Glutamatergic neuron (in vitro differentiated cells): ENCODE results near the gene CCNO. TPM values are rescaled to one million over a fixed set of nuclear protein-coding genes. Genes with fewer than 3 reads are reported as not detected.
A peak's percentile ranks its signal among the peaks of the same experiment; 100 is the strongest.

Experiments used
- DNase-seq: peaks from one replicate; pipeline ENCODE4 v3.0.0; 2022
- H3K27ac Mint-ChIP-seq: one replicate; pipeline ENCODE4 v1.8.0; 2020; ENCODE audit warnings: mild to moderate bottlenecking, mixed read lengths, inconsistent platforms; ENCODE audit not compliant: unreplicated experiment
- H3K27me3 Mint-ChIP-seq: one replicate; pipeline ENCODE4 v1.8.0; 2020; ENCODE audit warnings: mild to moderate bottlenecking, moderate library complexity, mixed read lengths, inconsistent platforms; ENCODE audit not compliant: unreplicated experiment
- H3K36me3 Mint-ChIP-seq: one replicate; pipeline ENCODE4 v1.8.0; 2020; ENCODE audit warnings: mild to moderate bottlenecking, mixed read lengths, inconsistent platforms; ENCODE audit not compliant: unreplicated experiment
- H3K4me1 Mint-ChIP-seq: one replicate; pipeline ENCODE4 v1.8.0; 2020; ENCODE audit warnings: mild to moderate bottlenecking, low read depth, mixed read lengths, inconsistent platforms; ENCODE audit not compliant: unreplicated experiment
- H3K4me3 Mint-ChIP-seq: one replicate; pipeline ENCODE4 v1.8.0; 2020; ENCODE audit warnings: mild to moderate bottlenecking, mixed read lengths, inconsistent platforms; ENCODE audit not compliant: unreplicated experiment
- H3K9me3 Mint-ChIP-seq: one replicate; pipeline ENCODE4 v1.8.0; 2020; ENCODE audit warnings: mild to moderate bottlenecking, moderate library complexity, mixed read lengths, inconsistent platforms; ENCODE audit not compliant: unreplicated experiment
- total RNA-seq: library from RNA; stranded (reverse); fragmentation: NEBNext Ultra II Directional; extraction: Animal tissue kit (Norgen Biotek cat#: 25700); gene quantifications from one replicate; pipeline ENCODE4 v1.2.1, GENCODE V29; 2021; ENCODE audit not compliant: unreplicated experiment
- TF ChIP-seq, protein P1 (sequence below): fragments of 200-600 bp; sonication (generic); IDR thresholded peaks from one replicate; pipeline ENCODE4 v1.5.0; 2021; ENCODE audit not compliant: partially characterized antibody, unreplicated experiment

The CCNO gene
- total RNA-seq, 1 donor from 2014 or later, result not detected

DNA sequence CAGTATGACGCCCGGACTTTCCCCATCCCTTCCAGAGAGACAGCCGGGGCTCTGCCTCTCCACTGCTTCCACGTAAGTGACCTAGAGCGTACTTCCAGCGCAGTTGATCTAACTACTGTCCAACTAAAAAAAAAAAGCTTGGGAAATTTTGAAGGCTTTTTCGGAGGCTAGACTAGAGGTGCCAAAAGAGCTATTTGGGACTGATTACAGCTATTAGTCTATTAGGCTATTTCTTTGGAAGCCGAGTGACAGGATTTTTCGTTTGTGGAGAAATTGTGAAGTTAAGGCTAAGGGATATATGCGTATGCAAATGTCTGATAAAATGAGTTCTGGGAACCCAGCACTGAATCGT lies 1.5 kb downstream of the CCNO start:
- Mint-ChIP-seq H3K9me3 (peaks cover 9% of the 10 kb centered on the region), H3K36me3 (no peaks in the 10 kb centered on the region), H3K4me1 (peaks cover 8% of the 10 kb centered on the region), H3K27ac (no peak overlapping the region), H3K27me3 (peaks cover 48% of the 10 kb centered on the region), H3K4me3 (peak overlapping the region; percentile 95)
- TF ChIP-seq, protein P1, sequence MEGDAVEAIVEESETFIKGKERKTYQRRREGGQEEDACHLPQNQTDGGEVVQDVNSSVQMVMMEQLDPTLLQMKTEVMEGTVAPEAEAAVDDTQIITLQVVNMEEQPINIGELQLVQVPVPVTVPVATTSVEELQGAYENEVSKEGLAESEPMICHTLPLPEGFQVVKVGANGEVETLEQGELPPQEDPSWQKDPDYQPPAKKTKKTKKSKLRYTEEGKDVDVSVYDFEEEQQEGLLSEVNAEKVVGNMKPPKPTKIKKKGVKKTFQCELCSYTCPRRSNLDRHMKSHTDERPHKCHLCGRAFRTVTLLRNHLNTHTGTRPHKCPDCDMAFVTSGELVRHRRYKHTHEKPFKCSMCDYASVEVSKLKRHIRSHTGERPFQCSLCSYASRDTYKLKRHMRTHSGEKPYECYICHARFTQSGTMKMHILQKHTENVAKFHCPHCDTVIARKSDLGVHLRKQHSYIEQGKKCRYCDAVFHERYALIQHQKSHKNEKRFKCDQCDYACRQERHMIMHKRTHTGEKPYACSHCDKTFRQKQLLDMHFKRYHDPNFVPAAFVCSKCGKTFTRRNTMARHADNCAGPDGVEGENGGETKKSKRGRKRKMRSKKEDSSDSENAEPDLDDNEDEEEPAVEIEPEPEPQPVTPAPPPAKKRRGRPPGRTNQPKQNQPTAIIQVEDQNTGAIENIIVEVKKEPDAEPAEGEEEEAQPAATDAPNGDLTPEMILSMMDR, result no peak
- no peak for DNase-seq

DNA sequence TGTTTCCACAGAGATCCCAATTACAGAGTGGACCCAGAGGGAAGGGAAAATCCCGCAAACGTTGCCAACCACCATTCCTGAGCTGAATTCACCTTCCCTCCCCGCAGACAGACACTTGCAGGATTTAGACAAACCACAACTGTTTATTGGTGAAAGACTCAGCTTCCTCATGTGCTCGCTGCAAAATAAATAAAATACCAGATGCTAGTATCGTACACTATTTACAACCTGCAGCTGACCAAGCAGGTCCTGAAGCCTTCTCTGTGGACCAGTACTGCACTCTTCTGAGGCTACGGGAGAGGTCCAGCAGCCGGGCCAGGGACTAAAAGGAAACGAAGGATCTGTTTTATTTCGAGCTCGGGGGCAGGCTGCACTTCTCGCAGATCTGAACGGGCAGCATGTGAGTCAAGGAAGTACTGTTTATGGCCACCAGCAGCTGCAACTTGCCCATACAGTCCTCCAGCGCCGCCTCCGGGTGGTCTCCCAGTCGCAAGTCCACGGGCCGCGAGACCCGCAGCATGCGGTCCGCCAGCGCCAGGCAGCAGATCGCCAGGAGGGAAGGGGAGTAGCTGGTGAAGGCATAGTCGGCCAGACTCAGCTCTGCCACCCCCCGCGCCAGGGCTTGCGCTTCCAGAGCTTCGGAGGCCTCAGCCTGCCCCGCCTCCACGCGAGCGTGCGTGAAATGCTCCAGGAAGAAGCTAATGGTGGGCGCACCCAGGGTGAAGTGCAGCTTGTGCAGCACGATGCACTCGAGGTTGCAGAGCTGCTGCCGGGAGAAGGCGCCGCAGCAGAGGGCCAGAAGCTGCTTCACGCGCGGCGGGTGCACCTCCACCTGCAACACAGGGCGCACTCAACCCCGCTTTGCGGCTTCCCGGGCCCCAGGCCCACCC lies 2.1 kb downstream of the CCNO start:
- H3K4me3 Mint-ChIP-seq, result peak overlapping the region; percentile 95
- peak; percentile 55 for DNase-seq
- no peak overlapping the region for H3K27ac Mint-ChIP-seq
- TF ChIP-seq, protein P1, result no peak
- no peaks in the 10 kb centered on the region for H3K36me3 Mint-ChIP-seq
- peaks cover 48% of the 10 kb centered on the region for H3K27me3 Mint-ChIP-seq
- peaks cover 9% of the 10 kb centered on the region for H3K9me3 Mint-ChIP-seq
- H3K4me1 Mint-ChIP-seq, result peaks cover 8% of the 10 kb centered on the region

DNA sequence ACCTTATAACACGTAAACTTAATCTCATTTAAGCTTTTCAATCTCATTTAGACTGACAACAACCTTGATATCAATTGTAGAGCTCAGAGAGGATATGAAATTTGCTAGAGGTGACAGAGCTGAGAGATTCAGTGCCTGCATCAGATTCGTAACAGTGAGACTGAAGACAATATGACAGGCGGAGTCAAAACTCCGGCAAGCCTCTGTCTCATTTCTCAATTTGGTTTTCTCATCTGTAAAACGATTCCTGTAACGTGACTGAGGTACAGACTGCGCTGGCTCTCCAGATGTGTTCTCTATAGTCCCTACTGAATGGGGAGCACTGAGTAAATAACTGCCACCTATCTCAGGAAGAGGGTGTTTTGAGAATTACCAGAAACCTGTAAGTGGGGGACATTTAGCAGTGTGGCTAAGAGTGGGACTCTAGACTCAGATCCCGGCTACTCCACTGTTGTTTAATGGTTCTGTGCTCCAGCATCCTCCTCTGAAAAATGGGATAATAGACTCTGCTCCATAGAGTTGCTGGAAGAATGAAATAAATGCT lies 3.2 kb downstream of the CCNO start:
- Mint-ChIP-seq H3K4me1 (peaks cover 8% of the 10 kb centered on the region), H3K4me3 (no peak overlapping the region), H3K27me3 (peaks cover 54% of the 10 kb centered on the region), H3K27ac (no peak overlapping the region), H3K36me3 (no peaks in the 10 kb centered on the region), H3K9me3 (peaks cover 11% of the 10 kb centered on the region)
- no peak for DNase-seq
- TF ChIP-seq, protein P1, result no peak

DNA sequence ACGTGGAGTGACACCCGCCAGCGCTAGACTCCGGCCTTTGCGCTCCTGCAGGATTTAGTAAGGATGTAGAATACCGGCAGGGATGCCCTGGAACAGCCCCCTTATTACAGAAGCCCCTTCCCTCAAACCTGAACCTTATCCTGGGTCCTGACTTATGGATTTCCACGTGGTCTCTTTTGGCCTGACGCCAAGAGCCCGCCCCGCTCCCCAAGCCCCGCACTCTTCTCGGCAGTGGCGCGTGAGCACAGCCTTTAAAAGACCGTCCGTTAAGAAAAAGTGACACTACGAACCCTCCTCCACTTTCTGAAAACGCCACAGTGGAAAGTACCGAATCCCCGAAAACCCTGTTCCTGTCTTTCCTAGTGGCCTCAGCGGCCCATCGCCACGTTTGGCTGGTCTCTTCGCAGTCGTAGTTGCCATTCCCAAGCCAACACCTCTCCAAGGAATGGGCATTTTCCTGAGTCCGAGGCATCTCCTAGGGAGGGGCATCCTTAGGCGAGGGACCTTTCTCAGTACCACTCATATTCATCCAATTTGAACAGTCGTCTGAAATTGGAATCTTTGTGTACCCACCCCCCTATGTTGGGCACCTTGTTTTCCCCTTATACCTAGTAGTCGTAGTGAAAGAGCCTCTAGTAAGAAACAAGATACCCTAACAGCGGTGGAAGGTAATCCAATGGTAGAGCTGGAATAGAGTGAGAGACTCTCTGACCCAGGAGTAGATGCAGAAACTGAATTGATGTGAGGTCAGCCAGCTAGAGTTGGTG lies 5.6 kb downstream of the CCNO start:
- Mint-ChIP-seq H3K4me3 (peak overlapping the region; percentile 81), H3K27ac (peak overlapping the region; percentile 50), H3K27me3 (peaks cover 58% of the 10 kb centered on the region), H3K9me3 (peaks cover 10% of the 10 kb centered on the region), H3K36me3 (no peaks in the 10 kb centered on the region), H3K4me1 (peaks cover 8% of the 10 kb centered on the region)
- no peak for DNase-seq
- TF ChIP-seq, protein P1, result no peak
